Lower leg skin (tissue), 3 donors: Measurements from ENCODE around the gene CEP83.

Experiments
- CTCF ChIP-seq, 3 donors: fragments of 450-650 bp; IDR thresholded peaks; one replicate each; pipeline ENCODE4 v1.5.1; 2016; ENCODE audit warnings: antibody characterized with exemption in 3 of 3, mild to moderate bottlenecking in 3 of 3, moderate library complexity in 2 of 3
- POLR2A ChIP-seq, 2 donors: fragments of 450-650 bp; IDR thresholded peaks; one replicate each; pipeline ENCODE4 v1.6.1; 2016 to 2017; ENCODE audit warnings: antibody characterized with exemption in 2 of 2, mild to moderate bottlenecking in 1 of 2, moderate library complexity in 1 of 2

- TF ChIP-seq CTCF (IDR thresholded peaks at IDR 0.05) (no peak), POLR2A (IDR thresholded peaks at IDR 0.05) (no peak)
These were observed 162.5 kb downstream of the CEP83 start for GRCh38 chr12:94297096-94297699.
